Activated CD8-positive, alpha-beta memory T cell treated with anti-CD3 and anti-CD28 coated beads, Interleukin-2, amount 50 U/mL, for 24 hours (primary cell): ENCODE measurements around the gene ONECUT2.

Experiments used
- DNase-seq: peaks from one replicate; pipeline ENCODE4 v3.0.0-alpha.2; 2020; ENCODE audit errors: extremely low read depth

The ONECUT2 gene

DNA sequence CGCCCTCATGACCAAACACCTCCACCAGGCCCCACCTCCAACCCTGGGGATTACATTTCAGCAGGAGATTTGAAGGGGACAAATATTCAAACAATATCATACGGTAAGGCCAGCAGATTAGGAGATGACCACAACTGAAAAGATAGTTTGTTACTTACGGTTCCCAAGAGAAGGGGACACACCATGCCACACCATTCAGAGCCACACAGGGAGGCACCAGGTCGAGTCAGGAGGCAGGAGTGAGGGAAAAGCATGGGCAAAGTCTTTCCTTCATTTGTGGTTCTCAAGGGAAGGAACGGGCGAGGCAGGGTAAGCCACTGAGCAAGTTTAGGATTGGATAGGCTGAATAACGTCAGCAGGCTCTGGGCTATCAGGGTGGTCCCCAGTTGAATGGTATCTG lies 94.0 kb downstream of the ONECUT2 start:
- no peak for DNase-seq

DNA sequence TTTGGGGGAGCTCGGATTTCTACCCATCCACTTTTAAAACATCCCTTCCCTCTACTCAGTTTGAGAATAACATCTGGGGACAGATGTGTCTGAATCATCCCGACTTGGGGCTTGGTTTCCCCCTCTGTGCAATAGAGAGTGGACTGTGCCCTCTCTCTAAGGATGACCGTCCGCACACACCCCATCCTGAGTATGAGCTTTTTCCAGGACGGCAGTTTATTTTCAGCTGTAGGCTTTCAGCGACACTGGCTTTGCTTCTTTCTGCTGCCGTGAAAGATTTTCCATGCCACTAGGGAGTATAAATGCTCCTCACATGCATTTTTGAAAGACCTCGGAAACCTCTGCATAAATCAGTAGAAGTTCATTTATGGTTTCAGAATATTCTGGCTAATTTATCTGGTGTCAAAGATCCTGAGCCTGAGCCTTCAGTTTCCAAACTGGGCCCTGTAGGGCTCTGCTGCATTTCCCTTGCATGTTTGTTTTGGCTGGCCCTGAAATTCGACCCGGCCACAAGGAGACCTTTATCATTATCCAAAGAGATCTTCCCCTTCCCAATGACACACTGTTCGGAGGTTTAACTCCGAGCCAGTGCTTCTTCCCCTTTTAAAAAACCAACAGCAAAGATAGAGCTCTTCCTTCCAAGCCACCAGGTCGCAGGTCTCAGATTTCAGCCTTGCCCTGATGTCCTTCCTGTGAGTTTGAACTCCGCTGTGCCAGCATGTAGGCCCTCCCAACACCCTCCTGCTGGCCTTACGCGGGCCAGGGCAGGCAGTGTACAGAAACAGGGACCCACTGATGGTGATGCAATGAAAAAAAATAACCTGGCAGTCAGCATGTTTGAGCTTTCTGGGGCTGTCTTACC lies 98.1 kb downstream of the ONECUT2 start:
- DNase-seq = no peak

- DNase-seq = no peak
Observed at GRCh38 chr18:57533868-57534510, 98.8 kb downstream of the ONECUT2 start.

DNA sequence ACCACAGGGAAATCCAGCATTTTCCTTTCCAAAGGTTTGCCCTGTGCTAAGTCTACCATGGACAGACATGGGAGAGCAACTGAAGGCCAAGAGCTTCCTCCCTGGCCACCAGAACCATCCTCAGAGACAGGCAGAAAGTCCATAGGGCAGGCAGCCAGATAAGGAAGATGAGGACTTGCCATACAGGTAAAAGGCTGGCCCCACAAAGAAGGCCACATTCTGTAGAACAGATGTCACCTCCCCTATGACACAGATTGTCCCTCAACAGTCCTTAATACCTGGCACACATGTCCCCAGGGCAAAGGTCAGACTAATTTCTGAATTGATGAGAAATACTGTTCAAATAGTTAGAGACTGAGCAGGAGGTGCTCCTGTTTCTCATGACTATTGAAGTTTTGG lies 99.3 kb downstream of the ONECUT2 start:
- DNase-seq = no peak

- DNase-seq = no peak
Observed at GRCh38 chr18:57538614-57539013, 103.4 kb downstream of the ONECUT2 start.

- DNase-seq = no peak
Observed at GRCh38 chr18:57539702-57540101, 104.5 kb downstream of the ONECUT2 start.
